Myocyte (in vitro differentiated cells): ENCODE data around the gene MRPL18. TPM values are rescaled to one million over a fixed set of nuclear protein-coding genes. Genes with fewer than 3 reads are reported as not detected.

ENCODE experiments used
- DNase-seq: peaks from one replicate; pipeline ENCODE4 v3.0.0-alpha.2; 2012; ENCODE audit warnings: low read depth
- total RNA-seq: library from RNA; depleted of rRNA; stranded (reverse); fragments of >200 nt; gene quantifications from 2 replicates; pipeline ENCODE4 v1.2.3, GENCODE V29; 2014

Gene MRPL18
- total RNA-seq, 1 donor from 2014 or later: 106 TPM

GRCh38 chr6:159838020-159838744 lies 47.9 kb downstream of the MRPL18 start:
- DNase-seq: no peak

- peak; percentile 29 for DNase-seq
Observed at GRCh38 chr6:159842035-159842434, 51.8 kb downstream of the MRPL18 start.

GRCh38 chr6:159844737-159845645 lies 54.7 kb downstream of the MRPL18 start:
- DNase-seq: no peak

Other genes with a start within 250 kb of the MRPL18 start
- 177 and 208 TPM in 2 replicates for gene SOD2, start 97.2 kb upstream of the MRPL18 start, total RNA-seq
- gene WTAP, start 63.0 kb upstream of the MRPL18 start, total RNA-seq: 64.8 and 68.4 TPM in 2 replicates
- 13.9 and 27.0 TPM in 2 replicates for gene ACAT2, start 28.4 kb upstream of the MRPL18 start, total RNA-seq
- gene TCP1, start 865 bp upstream of the MRPL18 start, total RNA-seq: 224 and 282 TPM in 2 replicates
- not detected in 2 replicates for gene PNLDC1, start 9.8 kb downstream of the MRPL18 start, total RNA-seq
- gene MAS1, start 100.5 kb downstream of the MRPL18 start, total RNA-seq: under 0.01 TPM in 1 of 2 replicates, not detected in the other
- 81.3 and 85.3 TPM in 2 replicates for gene IGF2R, start 178.6 kb downstream of the MRPL18 start, total RNA-seq